Stimulated activated CD4-positive, alpha-beta T cell treated with anti-CD3 and anti-CD28 coated beads, Interleukin-4, amount 100 ng/mL, for 48 hours (primary cell): ENCODE results near the gene LRFN4.

ENCODE experiments used
- DNase-seq, 2 donors: peaks; one replicate each; pipeline ENCODE4 v3.0.0-alpha.2; 2020; ENCODE audit warnings: low read depth in 2 of 2

LRFN4 gene

DNA sequence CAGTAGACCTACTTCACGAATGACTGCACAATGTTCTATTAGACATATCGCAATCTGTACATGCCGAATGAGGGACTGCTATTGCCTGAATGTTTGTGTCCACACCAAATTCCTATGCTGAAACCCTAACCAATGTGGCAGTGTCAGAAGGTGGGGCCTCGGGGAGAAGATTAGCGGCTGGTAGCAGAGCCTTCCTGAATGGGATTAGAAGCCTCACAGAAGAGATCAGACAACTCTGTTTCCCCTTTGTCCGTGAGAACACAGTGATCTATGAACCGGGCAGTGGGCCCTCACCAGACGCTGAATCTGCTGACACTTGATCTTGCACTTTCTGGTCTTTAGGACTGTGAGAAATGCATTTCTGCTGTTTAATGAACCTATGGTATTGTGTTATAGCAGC is 33.1 kb downstream of the LRFN4 start:
- DNase-seq: no peak

DNA sequence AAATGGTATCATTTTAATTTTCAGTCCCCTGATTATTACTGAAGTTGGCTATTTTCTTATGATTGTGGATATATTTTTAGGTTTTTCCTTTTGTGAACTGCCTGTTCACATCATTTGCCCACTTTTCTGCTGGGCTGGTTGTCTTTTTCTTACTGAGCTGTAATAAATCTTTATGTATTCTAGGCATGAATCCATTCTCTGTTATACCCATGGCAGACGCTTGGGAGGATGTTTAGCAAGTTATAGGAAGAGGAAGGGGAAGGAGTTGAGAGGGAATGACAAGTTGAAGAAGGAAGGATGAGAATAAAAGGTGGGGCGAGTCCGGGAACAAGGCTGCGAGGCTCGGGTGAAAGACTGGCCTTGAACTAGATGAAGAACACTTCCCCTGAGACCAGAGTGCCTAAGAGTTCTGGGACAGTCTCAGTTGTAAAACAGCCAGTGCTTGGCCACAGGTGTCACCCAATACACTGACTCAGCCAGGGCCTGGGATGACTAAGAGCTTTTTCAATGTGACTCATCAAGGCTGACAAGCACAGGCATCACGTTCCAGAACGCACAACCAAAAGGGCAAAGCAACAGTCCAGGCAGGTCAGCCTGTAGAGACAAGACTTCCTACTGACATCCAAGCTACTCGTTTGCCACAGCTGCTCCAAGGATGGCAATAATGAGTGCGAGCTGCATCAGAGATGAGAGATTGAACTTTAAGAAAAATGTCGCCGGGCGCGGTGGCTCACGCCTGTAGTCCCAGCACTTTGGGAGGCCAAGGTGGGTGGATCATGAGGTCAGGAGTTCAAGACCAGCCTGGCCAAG is 35.2 kb downstream of the LRFN4 start:
- DNase-seq: peak; percentile 42 to 59

DNA sequence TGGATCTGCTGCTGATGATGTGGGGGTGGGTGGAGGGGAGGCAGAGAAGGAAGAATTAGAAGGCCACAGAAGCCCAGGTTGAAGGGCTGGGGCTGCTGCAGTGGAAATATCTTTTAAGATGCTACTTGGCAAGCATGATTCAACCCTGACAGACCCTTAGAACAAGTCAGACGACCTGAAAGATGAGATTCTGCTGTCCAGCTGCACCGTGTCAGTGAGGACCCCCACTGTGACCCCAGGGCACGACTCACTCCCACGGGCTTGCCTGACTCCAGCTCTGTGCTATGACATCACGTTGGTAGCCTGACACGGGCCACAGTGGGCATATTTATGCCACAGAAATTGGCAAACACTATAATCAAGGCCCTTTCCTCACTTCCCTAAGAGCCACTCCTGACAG is 36.0 kb downstream of the LRFN4 start:
- no peak for DNase-seq

DNA sequence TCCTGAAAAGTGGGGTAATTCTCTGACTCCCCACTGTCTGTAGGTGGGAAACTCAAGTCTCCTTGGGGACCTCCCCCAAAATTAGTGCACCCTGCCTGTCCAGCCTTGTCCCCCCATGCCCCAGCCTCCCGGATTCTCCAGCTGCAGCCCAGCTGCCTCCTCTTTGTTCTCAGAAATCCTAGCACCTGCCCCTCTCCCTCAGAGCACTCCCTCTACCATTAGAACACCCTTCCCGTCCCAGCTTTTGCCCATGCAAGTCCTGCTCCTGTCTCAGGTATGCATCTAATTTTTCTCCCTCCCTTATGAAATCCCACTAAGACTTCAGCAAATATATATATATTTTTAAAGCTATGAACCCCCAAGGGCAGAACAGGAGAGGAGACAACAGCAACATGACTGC is 37.3 kb downstream of the LRFN4 start:
- no peak for DNase-seq

DNA sequence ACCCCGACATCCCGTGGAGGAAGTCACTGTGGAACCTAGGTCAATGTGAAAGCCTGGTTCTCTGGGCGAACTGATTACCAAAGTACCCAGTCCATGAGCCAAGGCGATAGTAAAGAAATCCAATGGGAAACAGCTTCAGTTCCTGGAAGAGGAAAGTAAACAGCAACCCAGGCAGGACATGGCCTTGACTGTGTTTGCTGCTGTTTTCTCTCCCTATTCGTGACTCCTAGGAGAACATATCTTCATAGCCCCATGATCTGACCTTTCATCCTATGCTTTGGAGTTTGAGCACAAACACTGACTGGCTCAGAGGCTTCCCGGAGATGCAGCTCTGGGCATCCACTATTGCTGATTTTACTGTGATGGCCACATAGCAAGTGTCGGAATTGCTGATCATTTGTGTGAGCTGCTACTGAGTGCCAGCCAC is 45.1 kb downstream of the LRFN4 start:
- no peak for DNase-seq

DNA sequence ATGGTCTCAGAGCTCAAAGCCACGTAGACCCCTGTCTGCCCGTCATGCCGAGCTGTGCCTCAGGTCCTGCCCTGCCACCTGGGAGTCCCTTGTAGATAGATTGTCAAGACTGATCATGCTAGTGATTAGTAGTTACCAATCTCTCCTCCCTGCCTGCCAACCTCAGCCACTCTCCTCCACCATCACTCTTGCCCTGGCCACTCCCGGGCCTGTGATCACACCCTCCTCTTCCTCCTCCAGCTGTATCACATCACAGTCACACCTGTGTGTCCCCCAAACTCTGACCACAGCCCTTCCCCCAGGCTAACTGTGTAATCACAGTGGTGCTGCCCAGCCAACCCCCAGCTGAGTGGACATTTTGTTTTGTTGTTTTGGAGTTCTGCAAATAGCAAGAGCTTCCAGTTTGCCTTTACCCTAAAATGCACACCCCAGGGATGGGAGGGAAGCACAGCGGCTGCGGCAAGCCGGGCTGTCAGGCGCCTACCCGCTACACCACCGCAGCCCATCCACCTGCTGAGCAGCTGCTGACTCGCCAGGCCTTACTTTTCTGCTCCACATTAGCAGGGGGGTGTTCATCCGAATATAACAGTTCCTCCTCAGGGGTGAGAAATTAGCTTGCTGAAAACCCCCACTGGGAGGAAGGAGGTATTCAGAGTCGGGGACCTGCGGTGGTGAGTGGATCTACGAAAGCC is 45.8 kb downstream of the LRFN4 start:
- DNase-seq: no peak

DNA sequence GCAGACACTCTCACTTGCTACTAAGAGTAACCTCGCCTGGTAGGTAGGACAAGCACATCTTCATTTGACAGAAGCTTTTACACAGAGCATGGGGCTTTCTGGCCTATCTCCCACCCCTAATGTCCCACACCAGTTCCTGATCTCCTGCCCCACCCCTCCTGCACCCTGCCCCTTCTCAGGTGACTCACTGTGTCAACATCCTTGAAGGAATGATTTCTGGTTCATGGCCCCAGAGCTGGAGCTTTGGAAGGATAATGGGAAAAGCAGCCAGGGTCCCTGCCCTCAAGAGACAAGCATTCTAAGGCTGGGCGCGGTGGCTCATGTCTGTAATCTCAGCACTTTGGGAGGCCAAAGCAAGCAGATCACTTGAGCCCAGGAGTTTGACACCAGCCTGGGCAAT is 47.2 kb downstream of the LRFN4 start:
- DNase-seq: no peak

DNA sequence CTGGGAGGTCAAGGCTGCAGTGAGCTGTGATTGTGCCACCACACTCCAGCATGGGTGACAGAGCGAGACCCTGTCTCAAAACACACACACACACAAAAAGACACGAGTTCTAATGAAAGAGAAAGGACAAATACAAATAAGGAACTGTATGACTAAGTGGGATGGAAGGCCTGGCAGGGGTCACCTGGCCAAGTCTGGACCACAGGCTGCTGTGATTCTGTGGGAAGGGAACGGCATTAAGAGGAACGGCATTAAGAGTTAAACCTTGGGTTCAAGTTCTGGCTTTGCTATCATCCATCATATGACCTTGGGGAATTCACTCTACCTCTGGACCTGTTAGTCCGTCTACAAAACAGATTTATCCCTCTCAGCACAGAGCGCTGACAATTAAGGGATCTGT is 47.7 kb downstream of the LRFN4 start:
- no peak for DNase-seq

DNA sequence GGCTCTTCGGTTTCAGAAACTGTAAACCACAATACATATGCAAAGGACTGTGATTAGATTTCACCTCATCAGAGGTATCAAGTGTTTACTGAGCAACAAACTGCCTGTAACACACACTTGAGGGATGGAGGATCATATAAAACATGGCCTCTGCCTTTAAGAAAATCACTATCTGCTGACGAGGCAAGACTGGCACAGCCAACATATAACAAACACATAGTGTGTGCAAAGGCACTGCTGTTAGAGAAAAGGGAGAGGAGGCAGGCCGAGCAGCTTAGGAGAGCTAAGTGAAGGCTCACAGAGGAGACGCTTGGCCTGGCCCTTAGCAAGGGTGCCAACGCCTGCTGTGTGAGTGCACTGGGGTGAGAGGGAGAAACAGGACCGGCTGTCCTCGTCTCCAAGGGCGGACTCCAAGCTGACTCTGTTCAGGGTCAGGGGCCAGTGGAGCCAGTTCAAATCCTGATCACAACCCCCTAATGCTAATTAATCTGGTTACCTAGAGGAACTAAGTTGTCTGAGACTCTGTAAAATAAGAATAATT is 48.2 kb downstream of the LRFN4 start:
- no peak for DNase-seq

DNA sequence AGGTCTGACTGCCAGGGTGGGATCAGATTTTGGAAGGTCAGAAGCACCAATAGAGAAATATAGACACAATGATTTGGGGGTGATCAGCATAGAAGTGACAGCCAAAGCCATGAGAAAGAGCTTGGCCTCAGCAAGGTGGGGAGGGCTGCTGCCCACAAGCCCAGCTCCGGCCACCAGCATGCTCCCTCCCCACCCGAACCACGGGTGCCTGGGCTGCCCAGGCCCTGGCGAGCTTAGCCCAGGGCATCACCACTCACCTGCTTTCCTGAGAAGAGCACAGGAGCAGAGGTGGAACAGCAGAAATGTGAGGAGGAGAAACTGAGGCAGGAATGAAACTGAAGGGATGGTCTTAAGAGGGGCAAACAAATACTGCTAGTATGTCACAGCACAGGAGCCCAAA is 48.8 kb downstream of the LRFN4 start:
- no peak for DNase-seq

DNA sequence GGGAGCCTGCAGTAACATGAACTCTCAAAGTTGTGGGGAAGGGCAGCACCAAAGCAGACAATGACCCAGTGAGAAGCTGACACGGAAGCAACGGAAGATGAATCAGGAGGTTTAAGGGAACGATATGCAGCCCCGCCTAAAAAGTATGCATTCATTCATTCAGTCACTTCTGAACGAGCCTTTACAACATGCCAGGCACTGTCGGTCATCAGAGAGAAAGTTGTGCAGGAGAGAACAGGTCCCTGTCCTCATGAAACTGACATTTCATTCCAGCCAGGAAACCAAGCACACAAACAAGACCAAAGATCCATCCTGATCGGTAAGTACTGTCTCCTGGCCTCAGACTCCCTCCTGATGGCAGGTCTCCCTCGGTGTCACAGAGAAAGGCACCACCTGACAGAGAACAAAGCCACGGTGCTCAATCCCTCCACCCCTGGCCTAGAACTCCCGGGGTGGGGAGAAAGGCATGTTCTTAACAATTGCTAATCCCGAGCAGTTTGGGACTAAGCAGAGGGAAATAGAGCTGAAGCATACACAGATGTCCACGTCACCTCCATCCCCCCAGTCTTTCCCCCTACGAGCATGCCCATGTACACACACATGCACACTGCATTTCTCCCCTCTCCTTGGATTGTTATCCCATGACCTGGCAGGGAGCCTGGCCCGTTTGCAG is 49.3 kb downstream of the LRFN4 start:
- no peak for DNase-seq

DNA sequence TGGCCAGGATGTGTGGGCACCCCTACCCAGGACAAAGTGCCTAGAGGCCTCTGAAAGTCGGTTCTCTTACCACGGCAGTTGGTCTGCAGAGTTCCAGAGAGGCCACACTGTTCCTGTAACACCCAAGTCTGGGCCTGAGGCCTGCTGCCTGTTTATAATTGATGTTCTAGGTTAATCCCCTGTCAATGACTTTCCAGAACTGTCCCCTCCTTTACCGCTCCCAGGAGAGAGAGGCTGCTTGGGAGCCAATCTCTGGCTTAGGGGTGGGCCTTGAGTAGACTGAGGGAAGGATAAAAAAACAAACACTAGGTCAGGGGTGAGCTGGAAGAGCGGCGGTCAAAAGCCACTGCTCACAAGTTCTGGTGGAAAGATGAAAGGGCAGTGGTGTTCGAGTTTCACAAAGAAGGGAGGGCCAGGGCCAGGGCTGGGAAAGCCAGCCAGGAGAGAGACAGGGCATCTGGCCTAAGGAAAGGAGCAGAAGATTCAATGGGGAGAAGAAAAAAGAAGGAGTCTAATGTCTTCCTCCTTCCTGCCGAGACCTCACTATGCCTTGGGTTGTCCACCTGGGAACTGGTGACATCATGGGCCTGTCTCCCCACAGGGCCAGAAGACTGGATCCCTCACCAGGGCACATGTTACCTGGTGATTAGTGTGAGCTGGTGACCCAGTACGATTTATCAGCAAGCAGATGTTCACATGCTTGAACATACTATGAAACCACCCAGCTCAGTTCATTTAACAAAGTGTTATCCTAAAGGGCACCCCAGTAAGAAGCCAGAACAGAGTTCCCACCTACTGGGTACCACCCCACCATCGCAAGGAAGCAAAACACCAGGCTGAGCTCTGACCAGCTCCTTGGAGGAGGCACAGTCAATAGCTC is 51.1 kb downstream of the LRFN4 start:
- DNase-seq: no peak

DNA sequence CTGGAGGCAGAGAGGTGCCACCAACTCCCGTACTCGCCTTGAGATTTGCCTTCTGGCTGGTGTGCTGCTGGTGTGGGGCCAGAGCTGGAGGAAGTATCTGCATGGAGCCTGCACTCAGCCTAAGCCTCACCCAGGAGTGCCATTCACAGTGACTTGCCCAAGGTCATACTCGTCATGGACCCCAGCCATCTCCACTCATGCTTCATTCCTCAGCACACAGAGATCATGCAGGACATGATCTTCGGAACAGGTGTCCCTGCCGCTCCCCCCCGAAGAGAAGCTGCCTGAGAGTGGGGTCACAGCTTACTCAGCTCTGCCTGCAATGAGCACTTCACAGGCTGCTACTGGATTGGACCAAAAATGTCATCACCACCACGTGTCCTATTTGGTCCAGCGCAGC is 52.3 kb downstream of the LRFN4 start:
- DNase-seq: no peak

DNA sequence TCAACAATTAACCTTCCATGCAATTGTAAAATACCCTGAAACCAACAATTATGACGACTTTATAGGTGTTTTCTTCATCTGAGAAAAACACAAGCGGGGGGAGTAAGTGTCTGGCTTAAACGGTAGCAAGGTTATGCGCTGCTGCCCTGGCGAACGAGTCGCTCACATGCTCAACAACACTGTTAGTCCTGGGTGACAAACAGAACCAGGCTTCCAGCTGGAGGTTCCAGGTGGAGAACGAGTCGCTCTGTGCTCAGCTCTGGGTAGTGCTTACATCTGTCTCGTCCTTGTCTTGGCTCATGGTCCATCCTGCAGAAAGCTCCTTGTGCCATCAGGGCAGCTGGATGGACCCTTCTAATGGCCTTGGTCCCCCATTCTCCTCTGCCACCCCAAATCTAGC is 53.2 kb downstream of the LRFN4 start:
- DNase-seq: no peak
